Ovary (tissue), 3 donors: ENCODE results near the gene MCUB.

Experiments used
- CTCF ChIP-seq, 3 donors: fragments of 450-650 bp in 2 of 3; fragments of 200-600 bp in 1 of 3; IDR thresholded peaks; one replicate each; pipeline versions ENCODE4 v1.5.1 to v1.8.0; 2016 to 2022; ENCODE audit warnings: antibody characterized with exemption in 3 of 3, mild to moderate bottlenecking in 1 of 3
- EP300 ChIP-seq: sonication (generic); formaldehyde crosslinking; IDR thresholded peaks from one replicate; pipeline ENCODE4 v1.6.1; 2017; ENCODE audit warnings: antibody characterized with exemption
- POLR2A ChIP-seq: fragments of 450-650 bp; IDR thresholded peaks from one replicate; pipeline ENCODE4 v1.6.1; 2017; ENCODE audit warnings: antibody characterized with exemption, mild to moderate bottlenecking, moderate library complexity
- donor health status: DM: no; HTN: no; CAD: no.

- TF ChIP-seq CTCF (IDR thresholded peaks at IDR 0.05): no peak
- no peak for TF ChIP-seq POLR2A
- no peak for TF ChIP-seq EP300
Observed at GRCh38 chr4:109607976-109608375, 47.9 kb downstream of the MCUB start.
